ENCODE results near the gene FN1. TPM values are rescaled to one million over a fixed set of nuclear protein-coding genes. Genes with fewer than 3 reads are reported as not detected.

The FN1 gene
- polyA plus RNA-seq, 2 of the 4 experiments (the other 2 are of a cell fraction) = 203 to 500 TPM

DNA sequence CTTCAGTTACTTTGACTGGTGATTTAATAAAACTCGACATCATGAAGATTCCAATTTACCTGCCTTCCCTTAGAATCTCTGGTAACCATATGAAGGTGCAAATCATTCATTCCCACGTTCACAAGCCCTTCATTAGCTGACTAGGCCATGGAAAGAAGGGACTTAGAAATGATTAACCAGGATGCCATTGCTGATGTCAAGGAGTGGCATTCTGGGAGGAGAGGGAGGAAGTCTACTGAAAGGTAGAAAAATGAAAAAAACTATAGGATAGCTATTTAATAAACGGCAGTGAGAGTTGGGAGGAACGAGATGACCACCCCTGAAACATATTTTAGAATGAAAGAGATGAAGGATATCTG lies 122.6 kb downstream of the FN1 start:
- H3K4me3 ChIP-seq = peak overlapping the region; percentile 81
- peak in 1 of 2 experiments; percentile 20 for DNase-seq (ENCODE audit: low read depth in 1 of 2, low spot score in 1 of 2)
- no peaks in the 10 kb centered on the region for H3K9me3 ChIP-seq
- H3K27ac ChIP-seq = peak overlapping the region; percentile 98 to 99
- no peak for TF ChIP-seq HOXB13 (CRISPR knock-in tag; IDR thresholded peaks at IDR 0.05; ENCODE audit: low read depth)
- no peak for TF ChIP-seq BCL3 (IDR thresholded peaks at IDR 0.05)
- no peak for TF ChIP-seq MAFK (IDR thresholded peaks at IDR 0.05; ENCODE audit: partially characterized antibody)
- TF ChIP-seq SMC3 (IDR thresholded peaks at IDR 0.05) = no peak
- no peak for TF ChIP-seq EHF (CRISPR knock-in tag; IDR thresholded peaks at IDR 0.05)
- TF ChIP-seq RCOR1 (IDR thresholded peaks at IDR 0.05; ENCODE audit: low read depth, low read length) = no peak
- TF ChIP-seq PHF8 (IDR thresholded peaks at IDR 0.05; ENCODE audit: borderline replicate concordance, low read depth) = no peak
- no peak for TF ChIP-seq HEYL (CRISPR knock-in tag; IDR thresholded peaks at IDR 0.05)
- TF ChIP-seq RARB (CRISPR knock-in tag; IDR thresholded peaks at IDR 0.05) = no peak
- TF ChIP-seq CHD2 (IDR thresholded peaks at IDR 0.05; ENCODE audit: low read length, partially characterized antibody) = no peak
- no peak for TF ChIP-seq ATOH8 (CRISPR knock-in tag; IDR thresholded peaks at IDR 0.05; ENCODE audit: low read depth)
- TF ChIP-seq JUNB (IDR thresholded peaks at IDR 0.05) = no peak
- TF ChIP-seq BHLHE40 (IDR thresholded peaks at IDR 0.05; ENCODE audit: low read depth, low read length) = no peak
- TF ChIP-seq JUN (IDR thresholded peaks at IDR 0.05) = no peak
- TF ChIP-seq NPAS2 (CRISPR knock-in tag; IDR thresholded peaks at IDR 0.05; ENCODE audit: borderline replicate concordance) = no peak
- no peak for TF ChIP-seq CHD4 (IDR thresholded peaks at IDR 0.05; ENCODE audit: borderline replicate concordance)
- no peak for FAIRE-seq
- ChIA-PET CTCF (no interaction called here), POLR2A (no interaction called here)
- 65% methylated on average over 4 of the region's 4 CpGs for WGBS (ENCODE audit: missing lambda C conversion rate)
- H3K4me2 ChIP-seq = peak overlapping the region; percentile 91
- H3K4me1 ChIP-seq = peaks cover 19% of the 10 kb centered on the region
- ATAC-seq = no peak

DNA sequence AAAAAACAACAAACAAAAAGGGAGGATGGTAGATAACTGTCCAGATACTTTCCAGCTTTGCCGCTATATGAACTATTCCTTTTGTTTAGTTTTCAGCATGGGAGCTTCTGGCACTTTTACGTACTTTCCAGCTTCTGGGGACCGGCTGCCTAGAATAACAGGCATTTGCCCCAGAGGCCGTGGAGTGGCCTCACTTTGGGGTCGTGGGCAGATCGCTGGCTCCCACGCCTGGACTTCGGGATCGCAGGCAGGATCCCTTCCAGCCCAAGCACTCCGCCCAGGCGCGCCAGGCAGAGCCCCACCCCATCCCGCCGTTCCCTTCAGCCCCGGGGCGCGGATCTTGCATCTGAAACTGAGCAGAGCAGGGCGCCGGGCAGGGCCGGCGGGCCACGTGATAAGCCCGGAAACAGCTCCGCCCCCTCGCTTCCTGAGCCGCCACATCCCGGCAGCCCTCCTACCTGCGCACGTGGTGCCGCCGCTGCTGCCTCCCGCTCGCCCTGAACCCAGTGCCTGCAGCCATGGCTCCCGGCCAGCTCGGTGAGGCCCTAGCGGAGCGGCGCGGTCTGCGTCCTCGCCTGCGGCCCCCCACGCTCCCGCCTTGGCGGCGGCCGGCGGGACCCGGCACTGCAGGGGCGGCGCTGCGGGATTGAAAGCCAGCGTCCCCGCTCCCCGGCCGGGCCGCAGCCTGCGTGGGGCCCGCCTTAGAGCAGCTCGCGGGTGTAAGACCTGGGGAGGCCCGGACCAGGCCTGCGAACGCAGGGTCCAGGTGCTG lies 124.1 kb downstream of the FN1 start, which contains the start of gene ATIC:
TSS of gene ATIC (plus strand) at position 435 of the 772 bp plus-strand sequence. CDS start at position 519, 84 bp downstream.
- ATAC-seq (peak; percentile 99), FAIRE-seq (no peak), DNase-seq (ENCODE audit: low read depth in 1 of 2, low spot score in 1 of 2) (peak; percentile 69 to 96)
- ChIA-PET POLR2A (interaction anchor here (0.6 to 1.7 kb wide), 14 partner anchors 9 to 1940 kb away, joined by 3 to 14 read pairs (median 4); no protein-coding TSS in a partner anchor), CTCF (interaction anchor here (1.3 to 1.8 kb wide), 2 partner anchors 9 to 620 kb away, joined by 5 to 7 read pairs; no protein-coding TSS in a partner anchor)
- peak within 1 kb of the TSS; percentile 98 to 99 for H3K27ac ChIP-seq
- peak within 1 kb of the TSS; percentile 91 for H3K4me2 ChIP-seq
- 3% methylated on average over 12 of the region's 64 CpGs for WGBS (ENCODE audit: missing lambda C conversion rate)
- H3K4me3 ChIP-seq = peak within 1 kb of the TSS; percentile 81
- H3K4me1 ChIP-seq = peaks cover 19% of the 10 kb centered on the region
- H3K9me3 ChIP-seq = no peaks in the 10 kb centered on the region
- TF ChIP-seq EHF (CRISPR knock-in tag; IDR thresholded peaks at IDR 0.05) = no peak
- TF ChIP-seq CHD2 (IDR thresholded peaks at IDR 0.05; ENCODE audit: low read length, partially characterized antibody) = no peak
- TF ChIP-seq, protein P1, sequence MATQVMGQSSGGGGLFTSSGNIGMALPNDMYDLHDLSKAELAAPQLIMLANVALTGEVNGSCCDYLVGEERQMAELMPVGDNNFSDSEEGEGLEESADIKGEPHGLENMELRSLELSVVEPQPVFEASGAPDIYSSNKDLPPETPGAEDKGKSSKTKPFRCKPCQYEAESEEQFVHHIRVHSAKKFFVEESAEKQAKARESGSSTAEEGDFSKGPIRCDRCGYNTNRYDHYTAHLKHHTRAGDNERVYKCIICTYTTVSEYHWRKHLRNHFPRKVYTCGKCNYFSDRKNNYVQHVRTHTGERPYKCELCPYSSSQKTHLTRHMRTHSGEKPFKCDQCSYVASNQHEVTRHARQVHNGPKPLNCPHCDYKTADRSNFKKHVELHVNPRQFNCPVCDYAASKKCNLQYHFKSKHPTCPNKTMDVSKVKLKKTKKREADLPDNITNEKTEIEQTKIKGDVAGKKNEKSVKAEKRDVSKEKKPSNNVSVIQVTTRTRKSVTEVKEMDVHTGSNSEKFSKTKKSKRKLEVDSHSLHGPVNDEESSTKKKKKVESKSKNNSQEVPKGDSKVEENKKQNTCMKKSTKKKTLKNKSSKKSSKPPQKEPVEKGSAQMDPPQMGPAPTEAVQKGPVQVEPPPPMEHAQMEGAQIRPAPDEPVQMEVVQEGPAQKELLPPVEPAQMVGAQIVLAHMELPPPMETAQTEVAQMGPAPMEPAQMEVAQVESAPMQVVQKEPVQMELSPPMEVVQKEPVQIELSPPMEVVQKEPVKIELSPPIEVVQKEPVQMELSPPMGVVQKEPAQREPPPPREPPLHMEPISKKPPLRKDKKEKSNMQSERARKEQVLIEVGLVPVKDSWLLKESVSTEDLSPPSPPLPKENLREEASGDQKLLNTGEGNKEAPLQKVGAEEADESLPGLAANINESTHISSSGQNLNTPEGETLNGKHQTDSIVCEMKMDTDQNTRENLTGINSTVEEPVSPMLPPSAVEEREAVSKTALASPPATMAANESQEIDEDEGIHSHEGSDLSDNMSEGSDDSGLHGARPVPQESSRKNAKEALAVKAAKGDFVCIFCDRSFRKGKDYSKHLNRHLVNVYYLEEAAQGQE (IDR thresholded peaks at IDR 0.05) = no peak
- TF ChIP-seq, protein P2, sequence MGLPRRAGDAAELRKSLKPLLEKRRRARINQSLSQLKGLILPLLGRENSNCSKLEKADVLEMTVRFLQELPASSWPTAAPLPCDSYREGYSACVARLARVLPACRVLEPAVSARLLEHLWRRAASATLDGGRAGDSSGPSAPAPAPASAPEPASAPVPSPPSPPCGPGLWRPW (IDR thresholded peaks at IDR 0.05) = no peak
- no peak for TF ChIP-seq HOXA7 (CRISPR knock-in tag; IDR thresholded peaks at IDR 0.05)
- TF ChIP-seq FOSL2 (IDR thresholded peaks at IDR 0.05) = no peak
- TF ChIP-seq FOSL2 (CRISPR knock-in tag; IDR thresholded peaks at IDR 0.05) = no peak
- TF ChIP-seq CHD4 (IDR thresholded peaks at IDR 0.05; ENCODE audit: borderline replicate concordance) = no peak
- no peak for TF ChIP-seq ATOH8 (CRISPR knock-in tag; IDR thresholded peaks at IDR 0.05; ENCODE audit: low read depth)
- TF ChIP-seq USF2 (IDR thresholded peaks at IDR 0.05) = peak; percentile 98
- no peak; a peak in 1 of 5 replicates for TF ChIP-seq RAD21 (conservative IDR thresholded peaks at IDR 0.05 in 1 of 2, IDR thresholded peaks at IDR 0.05 in 1 of 2)
- peak; percentile 30; the same call in 1 of the 2 replicates for TF ChIP-seq KDM1A (IDR thresholded peaks at IDR 0.05; ENCODE audit: low read depth)
- TF ChIP-seq ZNF302 (CRISPR knock-in tag; IDR thresholded peaks at IDR 0.05) = no peak
- no peak for TF ChIP-seq RNF2 (IDR thresholded peaks at IDR 0.05; ENCODE audit: borderline replicate concordance, low read depth)
- TF ChIP-seq GATA3 (IDR thresholded peaks at IDR 0.05; ENCODE audit: borderline replicate concordance) = no peak
- TF ChIP-seq NR3C1 (IDR thresholded peaks at IDR 0.05) = no peak
- TF ChIP-seq NPAS2 (CRISPR knock-in tag; IDR thresholded peaks at IDR 0.05; ENCODE audit: borderline replicate concordance) = peak; percentile 6; the same call in 1 of the 2 replicates
- TF ChIP-seq HDAC2 (IDR thresholded peaks at IDR 0.05) = no peak
- TF ChIP-seq PHF8 (IDR thresholded peaks at IDR 0.05; ENCODE audit: borderline replicate concordance, low read depth) = peak; percentile 18

Data from A549 (cell line).